IMR-90 (cell line): ENCODE measurements around the gene ZSCAN30. TPM values are rescaled to one million over a fixed set of nuclear protein-coding genes. Genes with fewer than 3 reads are reported as not detected.

Experiments used
- ATAC-seq: fragments of 200-7000 bp; cut with Tn5 transposase; 2 replicates; pipeline ENCODE4 v1.9.1; 2020; ENCODE audit warnings: low read depth, mild to moderate bottlenecking, moderate library complexity
- BruUV-seq: library from RNA; stranded (reverse); fragments of 400-500 nt; replicated peaks from 2 replicates; lab custom pipeline; 2021; lab: Mats Ljungman, UMichigan
- CTCF ChIA-PET: fragments of 300-600 bp; formaldehyde crosslinking; extraction: SDS; loops from one replicate; lab custom pipeline; 2021; ENCODE audit warnings: antibody characterized with exemption; lab: Yijun Ruan, JAX
- POLR2A ChIA-PET: fragments of 300-600 bp; sonication (Branson Sonifier 250); formaldehyde crosslinking; loops from one replicate; lab custom pipeline; 2022; ENCODE audit warnings: antibody characterized with exemption; ENCODE audit not compliant: unreplicated experiment; lab: Charles Lee
- DNase-seq: peaks from one replicate; pipeline ENCODE4 v3.0.0; 2013
- H2AFZ ChIP-seq: replicated peaks from 2 replicates; pipeline ENCODE3; 2013; ENCODE audit warnings: low read length, mild to moderate bottlenecking; ENCODE audit not compliant: poor library complexity
- H2AK5ac ChIP-seq: 2 replicates; pipeline ENCODE4 v1.6.1; 2013; ENCODE audit warnings: low read depth, low read length, inconsistent platforms
- H2AK9ac ChIP-seq: replicated peaks from 2 replicates; pipeline ENCODE3; 2013; ENCODE audit warnings: mild to moderate bottlenecking, low read depth, low read length, moderate library complexity; ENCODE audit not compliant: poor library complexity
- H2BK120ac ChIP-seq: 2 replicates; pipeline ENCODE4 v1.6.1; 2013; ENCODE audit warnings: low read depth, low read length, inconsistent platforms
- H2BK15ac ChIP-seq: 3 replicates; pipeline ENCODE4 v1.6.1; 2013; ENCODE audit warnings: low read depth, low read length, inconsistent platforms
- H2BK20ac ChIP-seq: 2 replicates; pipeline ENCODE4 v1.6.1; 2013; ENCODE audit warnings: low read depth, mild to moderate bottlenecking, inconsistent platforms, low read length, moderate library complexity
- H2BK5ac ChIP-seq: 2 replicates; pipeline ENCODE4 v1.6.1; 2013; ENCODE audit warnings: mild to moderate bottlenecking, low read depth, low read length, inconsistent platforms; ENCODE audit not compliant: poor library complexity, severe bottlenecking
- H3K14ac ChIP-seq: replicated peaks from 2 replicates; pipeline ENCODE4 v1.6.1; 2013; ENCODE audit warnings: low read depth, low read length, inconsistent platforms
- H3K18ac ChIP-seq: 2 replicates; pipeline ENCODE4 v1.6.1; 2013; ENCODE audit warnings: low read depth, low read length, control low read depth
- H3K23ac ChIP-seq: 2 replicates; pipeline ENCODE4 v1.6.1; 2013; ENCODE audit warnings: low read depth, low read length, inconsistent platforms
- H3K27ac ChIP-seq: 2 replicates; pipeline ENCODE4 v1.5.1; 2013; ENCODE audit warnings: mild to moderate bottlenecking, control low read depth, low read length; ENCODE audit not compliant: insufficient read depth
- H3K27me3 ChIP-seq: 2 replicates; pipeline ENCODE4 v1.6.1; 2013; ENCODE audit warnings: low read length; ENCODE audit not compliant: control insufficient read depth, insufficient read depth
- H3K36me3 ChIP-seq: 2 replicates; pipeline ENCODE4 v1.6.1; 2013; ENCODE audit warnings: low read length, mixed read lengths; ENCODE audit not compliant: control insufficient read depth, insufficient read depth
- H3K4ac ChIP-seq: 2 replicates; pipeline ENCODE4 v1.6.1; 2013; ENCODE audit warnings: low read depth, low read length, inconsistent platforms
- H3K4me1 ChIP-seq: 2 replicates; pipeline ENCODE4 v1.6.1; 2013; ENCODE audit warnings: low read length, mixed read lengths; ENCODE audit not compliant: control insufficient read depth, insufficient read depth
- H3K4me2 ChIP-seq: 2 replicates; pipeline ENCODE4 v1.6.1; 2013; ENCODE audit warnings: low read depth, mild to moderate bottlenecking, control low read depth, low read length, moderate library complexity
- H3K4me3 ChIP-seq: 2 replicates; pipeline ENCODE4 v1.5.1; 2013; ENCODE audit warnings: low read depth, mild to moderate bottlenecking, control low read depth, low read length, moderate library complexity; ENCODE audit not compliant: insufficient read depth
- H3K56ac ChIP-seq: 2 replicates; pipeline ENCODE4 v1.6.1; 2013; ENCODE audit warnings: low read length, inconsistent platforms; ENCODE audit not compliant: insufficient read depth; ENCODE audit errors: extremely low read depth
- H3K79me1 ChIP-seq, 2 experiments: 2 replicates each; pipeline ENCODE4 v1.6.1; 2013; ENCODE audit warnings: low read length in 2 of 2, inconsistent platforms in 1 of 2, low read depth in 1 of 2
- H3K9ac ChIP-seq: 2 replicates; pipeline ENCODE4 v1.6.1; 2013; ENCODE audit warnings: low read depth, low read length, control low read depth
- H3K9me1 ChIP-seq: 2 replicates; pipeline ENCODE4 v1.6.1; 2013; ENCODE audit warnings: low read length, inconsistent platforms; ENCODE audit not compliant: insufficient read depth
- H3K9me3 ChIP-seq: 2 replicates; pipeline ENCODE4 v1.6.1; 2013; ENCODE audit warnings: low read length; ENCODE audit not compliant: control insufficient read depth, insufficient read depth
- H4K20me1 ChIP-seq: 2 replicates; pipeline ENCODE4 v1.6.1; 2013; ENCODE audit warnings: low read length, inconsistent platforms; ENCODE audit not compliant: insufficient read depth
- H4K5ac ChIP-seq: 2 replicates; pipeline ENCODE4 v1.6.1; 2013; ENCODE audit warnings: mild to moderate bottlenecking, low read depth, low read length, control low read depth
- H4K8ac ChIP-seq, 2 experiments: 2 replicates each; pipeline ENCODE4 v1.6.1; 2013; ENCODE audit warnings: low read depth in 2 of 2, low read length in 2 of 2, control low read depth in 1 of 2, inconsistent platforms in 1 of 2
- H4K91ac ChIP-seq: 2 replicates; pipeline ENCODE4 v1.6.1; 2013; ENCODE audit warnings: low read depth, low read length, inconsistent platforms; ENCODE audit not compliant: insufficient read depth
- FOS ChIP-seq: fragments of 150-350 bp; IDR thresholded peaks from 2 replicates; pipeline ENCODE4 v1.6.1; 2016; ENCODE audit warnings: low read depth, low read length
- MXI1 ChIP-seq: IDR thresholded peaks from 2 replicates; pipeline ENCODE4 v1.6.1; 2012; ENCODE audit warnings: low read depth, mild to moderate bottlenecking, low read length, moderate library complexity, borderline replicate concordance
- RFX5 ChIP-seq: IDR thresholded peaks from 2 replicates; pipeline ENCODE4 v1.8.0; 2012; ENCODE audit warnings: low read depth, mild to moderate bottlenecking, low read length, moderate library complexity
- USF2 ChIP-seq: fragments of 150-350 bp; IDR thresholded peaks from 2 replicates; pipeline ENCODE4 v1.6.1; 2017; ENCODE audit warnings: mild to moderate bottlenecking, antibody characterized with exemption, low read length, low read depth
- WGBS, 2 experiments: methylation state at CpG; one replicate each; pipeline versions ENCODE4 v1.1.5 to v1.1.7; 2013; ENCODE audit warnings: missing lambda C conversion rate in 2 of 2; ENCODE audit not compliant: insufficient read length in 1 of 2; ENCODE audit errors: extremely low coverage in 2 of 2; 5-methylcytosine and 5-hydroxymethylcytosine counted together
- dilution Hi-C: fragments of 300-500 bp; cut with HindIII; formaldehyde crosslinking; loops from one replicate; pipeline ENCODE4 v1.14.3; 2018; ENCODE audit warnings: low sequenced_read_pairs; ENCODE audit not compliant: unreplicated experiment
- in situ Hi-C: fragments of 300-500 bp; cut with MboI; formaldehyde crosslinking; loops from 3 replicates; pipeline ENCODE4 v1.14.3; 2019; ENCODE audit warnings: low sequenced_read_pairs, inconsistent platforms, mixed read lengths
- intact Hi-C: fragments of 100-400 bp; cut with micrococcal nuclease; formaldehyde crosslinking; loops from 2 replicates; pipeline ENCODE4 v1.10.0; 2022
- polyA plus RNA-seq, 3 experiments: library from polyadenylated mRNA; depleted of rRNA; stranded (reverse); fragments of >200 nt; gene quantifications; 2 replicates each; pipeline ENCODE4 v1.2.3, GENCODE V29; 2012; ENCODE audit warnings: low replicate concordance in 1 of 3
- total RNA-seq: library from RNA; depleted of rRNA; stranded (reverse); fragments of >200 nt; gene quantifications from 2 replicates; pipeline ENCODE4 v1.2.3, GENCODE V29; 2012

The ZSCAN30 gene
- total and polyA plus RNA-seq, 2 of the 4 experiments (the other 2 are of a cell fraction): 9.9 to 17.7 TPM

- H4K20me1 ChIP-seq: no peaks in the 10 kb centered on the region
- no CpG with 5 or more reads among the region's 3 CpGs for WGBS, 2 experiments
- no peak overlapping the region for H3K14ac ChIP-seq
- no peak overlapping the region for H4K91ac ChIP-seq
- H3K4me2 ChIP-seq: no peak overlapping the region
- no peak overlapping the region for H4K8ac ChIP-seq
- no peak overlapping the region for H2BK15ac ChIP-seq
- no peak overlapping the region for H3K56ac ChIP-seq
- TF ChIP-seq RFX5 (no peak), USF2 (no peak), MXI1 (no peak), FOS (no peak)
- H4K5ac ChIP-seq: no peak overlapping the region
- intact Hi-C loops (no loop called here), dilution Hi-C loops (no loop called here), in situ Hi-C loops (no loop called here)
- H3K9me1 ChIP-seq: no peaks in the 10 kb centered on the region
- no peak overlapping the region for H3K4ac ChIP-seq
- ATAC-seq (no peak), DNase-seq (no peak)
- no peaks in the 10 kb centered on the region for H3K79me1 ChIP-seq
- no peak overlapping the region for H3K18ac ChIP-seq
- H2BK5ac ChIP-seq: no peak overlapping the region
- no peak overlapping the region for H2AK5ac ChIP-seq
- no peak overlapping the region for H2AFZ ChIP-seq
- H3K9me3 ChIP-seq: no peaks in the 10 kb centered on the region
- H3K9ac ChIP-seq: no peak overlapping the region
- ChIA-PET POLR2A (no interaction called here), CTCF (interaction anchor here (1.1 kb wide), 1 partner anchor 28 kb away, joined by 3 read pairs; no protein-coding TSS in a partner anchor)
- H2AK9ac ChIP-seq: no peak overlapping the region
- H3K23ac ChIP-seq: no peak overlapping the region
- no peak overlapping the region for H2BK120ac ChIP-seq
- no peaks in the 10 kb centered on the region for H3K4me1 ChIP-seq
- BruUV-seq: no TSS peak
- H3K27ac ChIP-seq: no peak overlapping the region
- H3K36me3 ChIP-seq: no peaks in the 10 kb centered on the region
- H2BK20ac ChIP-seq: no peak overlapping the region
- no peak overlapping the region for H3K4me3 ChIP-seq
- no peaks in the 10 kb centered on the region; the same call in 1 of the 2 replicates for H3K27me3 ChIP-seq
Measured at GRCh38 chr18:35203067-35203466, 87.0 kb downstream of the ZSCAN30 start.
